HFFc6 (cell line): Measurements from ENCODE around the gene TNNT2. TPM values are rescaled to one million over a fixed set of nuclear protein-coding genes. Genes with fewer than 3 reads are reported as not detected.

Source experiments
- DNase-seq: peaks from one replicate; pipeline ENCODE4 v3.0.0-alpha.2; 2018
- H3K27ac Mint-ChIP-seq: 2 replicates; pipeline ENCODE4 v1.8.0; 2020; ENCODE audit warnings: mild to moderate bottlenecking, mixed read lengths
- H3K27me3 Mint-ChIP-seq: 2 replicates; pipeline ENCODE4 v1.8.0; 2021; ENCODE audit warnings: mild to moderate bottlenecking, moderate library complexity, mixed read lengths; ENCODE audit not compliant: insufficient read depth
- H3K36me3 Mint-ChIP-seq: 2 replicates; pipeline ENCODE4 v1.8.0; 2021; ENCODE audit warnings: low read depth, mixed read lengths
- H3K4me1 Mint-ChIP-seq: 2 replicates; pipeline ENCODE4 v1.8.0; 2020; ENCODE audit warnings: low read depth, mixed read lengths
- H3K4me3 Mint-ChIP-seq: 2 replicates; pipeline ENCODE4 v1.8.0; 2020; ENCODE audit warnings: mild to moderate bottlenecking, moderate library complexity, mixed read lengths
- H3K9me3 Mint-ChIP-seq: 2 replicates; pipeline ENCODE4 v1.8.0; 2020; ENCODE audit warnings: mild to moderate bottlenecking, mixed read lengths
- total RNA-seq, 6 experiments: library from RNA; stranded (reverse); fragmentation: NEBNext Ultra II Directional; extraction: Animal tissue kit (Norgen Biotek cat#: 25700); gene quantifications; 2 replicates in 1 of 6; 3 replicates in 5 of 6; pipeline ENCODE4 v1.2.3, GENCODE V29; 2021
- TF ChIP-seq, protein P1 (sequence below): fragments of 200-600 bp; sonication (generic); IDR thresholded peaks from 2 replicates; pipeline ENCODE4 v1.5.0; 2021; ENCODE audit warnings: antibody characterized with exemption, mild to moderate bottlenecking

Gene TNNT2
- total RNA-seq, 6 experiments from 2014 or later = not detected

DNA sequence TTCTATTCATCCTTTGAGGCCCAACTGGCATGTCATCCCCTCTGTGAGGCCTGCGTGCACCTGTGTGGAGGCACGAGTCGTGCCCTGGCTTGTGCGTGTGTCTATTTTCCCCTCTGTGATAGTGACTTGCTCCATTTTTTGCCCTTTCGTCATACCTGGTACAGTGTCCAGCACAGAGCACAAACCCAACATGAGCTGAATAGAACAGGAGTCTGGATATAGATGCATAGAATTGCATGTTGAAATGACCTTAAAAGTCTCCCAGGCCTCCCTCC is 32.5 kb downstream of the TNNT2 start:
- no peak for DNase-seq
- peaks cover 16% of the 10 kb centered on the region for H3K27me3 Mint-ChIP-seq
- H3K4me1 Mint-ChIP-seq = no peaks in the 10 kb centered on the region
- H3K27ac Mint-ChIP-seq = no peak overlapping the region
- TF ChIP-seq, protein P1, sequence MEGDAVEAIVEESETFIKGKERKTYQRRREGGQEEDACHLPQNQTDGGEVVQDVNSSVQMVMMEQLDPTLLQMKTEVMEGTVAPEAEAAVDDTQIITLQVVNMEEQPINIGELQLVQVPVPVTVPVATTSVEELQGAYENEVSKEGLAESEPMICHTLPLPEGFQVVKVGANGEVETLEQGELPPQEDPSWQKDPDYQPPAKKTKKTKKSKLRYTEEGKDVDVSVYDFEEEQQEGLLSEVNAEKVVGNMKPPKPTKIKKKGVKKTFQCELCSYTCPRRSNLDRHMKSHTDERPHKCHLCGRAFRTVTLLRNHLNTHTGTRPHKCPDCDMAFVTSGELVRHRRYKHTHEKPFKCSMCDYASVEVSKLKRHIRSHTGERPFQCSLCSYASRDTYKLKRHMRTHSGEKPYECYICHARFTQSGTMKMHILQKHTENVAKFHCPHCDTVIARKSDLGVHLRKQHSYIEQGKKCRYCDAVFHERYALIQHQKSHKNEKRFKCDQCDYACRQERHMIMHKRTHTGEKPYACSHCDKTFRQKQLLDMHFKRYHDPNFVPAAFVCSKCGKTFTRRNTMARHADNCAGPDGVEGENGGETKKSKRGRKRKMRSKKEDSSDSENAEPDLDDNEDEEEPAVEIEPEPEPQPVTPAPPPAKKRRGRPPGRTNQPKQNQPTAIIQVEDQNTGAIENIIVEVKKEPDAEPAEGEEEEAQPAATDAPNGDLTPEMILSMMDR = no peak
- no peaks in the 10 kb centered on the region; the same call in 1 of the 2 replicates for H3K9me3 Mint-ChIP-seq
- H3K4me3 Mint-ChIP-seq = no peak overlapping the region
- H3K36me3 Mint-ChIP-seq = peaks cover 8% of the 10 kb centered on the region

DNA sequence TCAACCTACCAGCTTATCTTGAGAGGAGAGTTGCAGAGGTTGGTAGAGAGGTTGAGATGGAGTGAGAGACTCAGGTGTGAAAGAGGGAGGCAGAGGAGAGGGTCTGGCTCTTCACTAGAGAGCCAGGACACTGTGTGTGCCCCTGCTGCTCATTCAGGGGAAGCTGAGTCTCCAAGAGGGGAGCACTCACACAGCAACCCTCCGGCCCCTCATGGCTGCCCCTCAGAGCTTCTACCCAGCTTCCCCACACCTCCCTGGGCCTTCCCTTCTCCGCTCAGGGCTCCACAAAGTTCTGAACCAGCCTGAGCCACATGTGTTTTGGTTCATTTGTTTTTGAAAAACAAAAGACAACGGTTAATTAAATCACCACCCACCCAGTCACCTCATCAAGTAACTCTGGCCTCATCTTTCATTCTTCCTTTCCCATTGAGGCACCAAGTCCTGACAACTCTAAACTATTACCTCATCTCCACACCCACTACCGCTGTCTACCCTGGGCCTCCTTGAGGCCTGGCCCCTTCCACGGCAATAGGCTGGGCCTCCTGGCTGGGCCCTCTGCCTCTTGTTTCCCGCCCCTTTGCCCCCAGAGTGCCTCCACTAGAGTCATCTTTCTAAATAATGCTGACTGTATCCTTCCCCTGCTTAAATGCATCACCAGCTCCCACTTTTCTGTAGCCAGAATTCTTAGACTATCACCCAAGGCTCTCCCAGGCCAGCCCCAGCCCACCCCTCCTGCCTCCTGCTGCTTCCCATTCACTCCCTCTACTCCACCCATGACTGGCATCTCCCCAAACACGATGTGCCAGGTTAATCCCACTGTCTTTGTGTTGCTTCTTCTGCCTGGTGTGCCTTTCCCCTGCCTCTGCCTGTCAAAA is 33.0 kb downstream of the TNNT2 start:
- Mint-ChIP-seq H3K9me3 (no peaks in the 10 kb centered on the region; the same call in 1 of the 2 replicates), H3K4me3 (no peak overlapping the region), H3K27me3 (peaks cover 15% of the 10 kb centered on the region), H3K4me1 (no peaks in the 10 kb centered on the region), H3K36me3 (peaks cover 8% of the 10 kb centered on the region), H3K27ac (no peak overlapping the region)
- no peak for DNase-seq
- TF ChIP-seq, protein P1 = no peak

DNA sequence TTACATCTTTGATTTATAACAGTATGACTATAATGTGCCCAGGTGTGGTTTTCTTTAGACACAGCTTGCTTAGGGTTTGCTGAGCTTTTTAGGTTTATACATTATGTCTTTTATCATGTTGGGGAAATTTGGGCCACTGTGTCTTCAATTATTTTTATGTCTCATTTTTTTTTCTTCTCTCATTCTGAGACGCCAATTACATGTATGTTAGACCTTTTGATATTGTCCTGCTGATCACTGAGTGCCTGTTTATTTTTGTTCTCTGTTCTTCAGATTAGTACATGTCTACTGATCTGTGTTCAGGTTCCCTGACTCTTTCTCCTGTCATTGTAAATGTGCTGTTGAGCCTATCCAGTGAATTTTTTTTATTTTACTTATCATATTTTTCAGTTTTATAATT is 36.1 kb downstream of the TNNT2 start:
- peaks cover 8% of the 10 kb centered on the region for H3K36me3 Mint-ChIP-seq
- H3K9me3 Mint-ChIP-seq = no peaks in the 10 kb centered on the region; the same call in none of the 2 replicates
- H3K27ac Mint-ChIP-seq = no peak overlapping the region
- no peaks in the 10 kb centered on the region for H3K4me1 Mint-ChIP-seq
- DNase-seq = no peak
- peaks cover 25% of the 10 kb centered on the region for H3K27me3 Mint-ChIP-seq
- no peak overlapping the region for H3K4me3 Mint-ChIP-seq
- TF ChIP-seq, protein P1 = no peak

DNA sequence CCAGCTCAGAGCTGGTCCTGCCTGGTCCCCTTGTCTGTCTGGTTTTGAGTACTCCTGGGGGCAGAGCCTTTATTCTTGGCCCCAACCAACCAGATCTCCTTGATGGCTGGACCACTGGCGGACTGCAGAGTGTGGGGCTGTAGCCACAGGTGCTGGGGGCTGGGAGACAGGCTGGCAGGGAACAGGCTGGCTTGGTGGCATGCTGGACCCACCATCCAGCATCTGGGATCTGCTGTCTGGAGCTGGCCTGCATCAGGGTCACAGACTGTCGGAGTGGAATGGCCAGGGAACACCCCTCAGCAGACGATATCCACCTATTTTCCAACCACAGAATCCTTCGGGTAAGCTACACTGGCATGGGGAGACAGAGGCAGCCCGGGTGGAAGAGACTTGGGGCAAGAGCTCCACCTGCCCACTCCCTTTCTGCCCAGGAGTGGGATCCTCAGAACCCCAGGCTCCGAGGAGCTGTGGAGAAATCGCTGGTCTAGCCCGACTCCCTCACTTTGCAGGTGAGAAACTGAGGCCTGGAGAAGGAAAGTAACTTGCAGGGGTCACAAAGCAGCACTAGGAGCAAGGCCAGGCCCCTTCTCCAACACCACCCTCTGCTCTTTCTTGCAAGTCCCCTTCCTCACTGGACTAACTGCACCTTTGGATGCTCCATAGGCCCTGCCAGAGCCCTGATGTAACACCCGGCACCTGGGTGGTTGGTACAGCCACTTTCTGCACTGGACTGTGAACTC is 40.6 kb downstream of the TNNT2 start:
- Mint-ChIP-seq H3K9me3 (no peaks in the 10 kb centered on the region; the same call in none of the 2 replicates), H3K4me1 (no peaks in the 10 kb centered on the region), H3K36me3 (peaks cover 8% of the 10 kb centered on the region), H3K4me3 (no peak overlapping the region), H3K27me3 (peaks cover 51% of the 10 kb centered on the region), H3K27ac (no peak overlapping the region)
- no peak for DNase-seq
- TF ChIP-seq, protein P1 = no peak

DNA sequence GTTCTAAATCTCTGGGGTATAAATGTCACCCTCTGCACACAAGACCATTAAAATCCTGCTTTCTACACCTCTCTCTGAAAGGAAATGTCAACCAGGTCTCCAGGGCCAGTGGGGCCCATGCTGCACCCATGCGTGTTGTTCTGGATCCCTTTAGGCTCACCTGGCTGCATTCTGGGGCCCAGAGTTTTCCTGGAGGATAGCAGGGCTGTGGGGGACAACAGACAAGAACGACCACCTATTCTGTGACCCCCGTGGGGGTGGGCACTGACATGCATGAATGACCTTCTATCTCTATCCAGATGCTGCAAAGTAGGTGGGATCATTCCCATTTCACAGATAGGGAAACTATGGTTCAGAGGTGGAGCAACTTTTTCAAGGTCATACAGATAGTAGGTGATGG is 41.6 kb downstream of the TNNT2 start:
- H3K4me1 Mint-ChIP-seq = no peaks in the 10 kb centered on the region

More for the DNA sequence above, 41.6 kb downstream of the TNNT2 start:
- DNase-seq = no peak
- no peak overlapping the region for H3K27ac Mint-ChIP-seq
- no peak overlapping the region for H3K4me3 Mint-ChIP-seq
- peaks cover under 1% of the 10 kb centered on the region for H3K36me3 Mint-ChIP-seq
- peaks cover 53% of the 10 kb centered on the region for H3K27me3 Mint-ChIP-seq
- TF ChIP-seq, protein P1 = no peak
- H3K9me3 Mint-ChIP-seq = no peaks in the 10 kb centered on the region; the same call in none of the 2 replicates
